Right lung (tissue), 5 donors: ENCODE data around the gene DAPK1. TPM values are rescaled to one million over a fixed set of nuclear protein-coding genes. Genes with fewer than 3 reads are reported as not detected.

ENCODE experiments used
- DNase-seq, 2 donors: peaks; one replicate each; pipeline ENCODE4 v3.0.0-alpha.2; 2013
- polyA plus RNA-seq, 5 donors: library from polyadenylated mRNA; unstranded; fragments of 120-200 nt; gene quantifications; one replicate each; pipeline versions ENCODE4 v1.2.1 to v1.2.3, GENCODE V29; 2013; ENCODE audit warnings: inconsistent platforms in 1 of 5, low replicate concordance in 1 of 5; ENCODE audit not compliant: insufficient read length in 5 of 5, insufficient read depth in 1 of 5

DAPK1 gene
- polyA plus RNA-seq, 5 donors: 173 to 232 (median 217) TPM

DNA sequence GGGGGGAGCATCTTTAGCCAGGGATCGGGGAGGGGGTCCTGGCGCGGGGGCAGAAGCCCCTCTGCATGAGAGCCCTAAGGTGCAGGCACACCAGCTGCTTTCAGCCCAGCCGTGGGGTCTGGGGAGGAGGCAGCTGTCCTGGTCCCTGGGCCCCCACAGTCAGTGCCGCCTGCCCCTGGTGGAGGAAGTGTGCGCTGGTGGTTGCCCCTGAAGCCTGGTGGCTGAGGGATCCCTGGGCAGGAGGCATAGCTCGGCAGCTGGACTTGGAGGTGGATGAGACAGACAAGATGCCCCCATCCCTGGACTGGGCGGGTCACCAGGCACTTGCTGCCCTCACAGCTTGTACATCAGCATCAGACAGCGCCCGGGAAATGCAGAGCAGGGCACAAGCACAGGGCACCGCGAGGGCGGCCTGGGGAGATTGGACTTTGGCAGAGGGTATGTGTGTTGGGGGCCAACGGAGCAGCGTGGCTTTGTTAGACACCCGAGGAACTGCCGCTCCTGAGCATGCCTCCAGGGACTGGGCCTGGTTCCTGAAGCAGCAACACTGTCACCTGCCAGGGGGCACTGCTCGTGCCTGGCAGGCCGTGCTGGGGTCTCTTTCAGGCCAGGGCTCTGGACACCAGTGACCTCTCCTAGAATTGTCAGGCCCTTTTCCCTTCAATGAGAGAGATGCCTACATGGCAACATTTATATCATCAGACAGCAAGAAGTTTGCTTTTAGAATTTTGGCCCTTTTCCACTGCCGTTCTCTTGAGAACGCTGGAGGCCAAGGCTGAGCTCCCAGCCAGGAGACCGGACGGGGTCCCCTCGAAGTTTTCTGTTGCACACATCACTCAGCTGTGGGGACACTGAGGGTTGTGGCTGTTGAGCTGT, 186.3 kb downstream of the DAPK1 start:
- DNase-seq: no peak

DNA sequence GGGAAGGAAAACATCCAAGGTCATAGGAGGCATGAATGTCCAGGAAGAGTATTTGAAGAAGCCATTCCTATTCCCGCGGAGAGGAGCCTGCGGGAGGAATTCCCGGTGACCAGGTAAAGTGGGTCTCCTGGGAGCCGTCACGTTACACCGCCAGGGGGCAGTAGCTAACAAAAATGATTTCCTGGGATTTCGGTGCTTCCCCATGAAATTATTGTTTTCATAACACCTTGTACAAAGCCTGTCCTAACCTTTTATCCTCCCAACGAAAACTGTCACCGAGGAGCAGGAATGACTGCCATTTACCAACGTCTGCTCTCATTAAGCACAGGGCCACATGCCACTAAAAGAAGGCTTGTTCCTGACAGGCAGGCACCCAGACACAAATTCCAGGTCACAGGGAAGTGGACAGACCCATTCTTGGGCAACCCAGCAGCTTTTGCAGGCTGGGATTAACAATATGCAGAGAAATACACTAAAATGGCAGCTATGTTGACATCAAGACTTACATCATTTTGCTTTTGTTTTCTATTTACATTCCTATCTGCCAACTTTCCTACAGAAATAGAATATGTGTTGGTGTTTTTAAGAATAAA, 187.1 kb downstream of the DAPK1 start:
- peak; percentile 20 to 24 for DNase-seq

DNA sequence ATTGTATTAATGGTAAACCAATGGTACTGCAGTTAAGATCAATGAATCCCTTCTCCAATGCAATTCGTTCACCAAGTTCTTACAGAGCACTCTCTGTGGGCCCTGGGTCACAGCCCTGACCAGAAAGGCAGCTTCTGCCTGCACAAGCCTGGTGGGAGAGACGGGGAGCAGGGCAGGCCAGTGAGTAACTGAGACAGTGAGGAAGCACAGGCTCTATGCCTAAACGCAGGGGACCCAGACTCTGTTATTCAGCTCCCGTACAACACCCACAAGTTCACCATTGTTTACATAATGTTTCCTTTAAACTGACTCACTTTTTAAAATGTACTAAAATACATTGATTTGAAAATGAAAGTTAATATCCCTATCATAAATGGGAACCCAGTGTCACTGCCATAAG, 187.8 kb downstream of the DAPK1 start:
- no peak for DNase-seq

DNA sequence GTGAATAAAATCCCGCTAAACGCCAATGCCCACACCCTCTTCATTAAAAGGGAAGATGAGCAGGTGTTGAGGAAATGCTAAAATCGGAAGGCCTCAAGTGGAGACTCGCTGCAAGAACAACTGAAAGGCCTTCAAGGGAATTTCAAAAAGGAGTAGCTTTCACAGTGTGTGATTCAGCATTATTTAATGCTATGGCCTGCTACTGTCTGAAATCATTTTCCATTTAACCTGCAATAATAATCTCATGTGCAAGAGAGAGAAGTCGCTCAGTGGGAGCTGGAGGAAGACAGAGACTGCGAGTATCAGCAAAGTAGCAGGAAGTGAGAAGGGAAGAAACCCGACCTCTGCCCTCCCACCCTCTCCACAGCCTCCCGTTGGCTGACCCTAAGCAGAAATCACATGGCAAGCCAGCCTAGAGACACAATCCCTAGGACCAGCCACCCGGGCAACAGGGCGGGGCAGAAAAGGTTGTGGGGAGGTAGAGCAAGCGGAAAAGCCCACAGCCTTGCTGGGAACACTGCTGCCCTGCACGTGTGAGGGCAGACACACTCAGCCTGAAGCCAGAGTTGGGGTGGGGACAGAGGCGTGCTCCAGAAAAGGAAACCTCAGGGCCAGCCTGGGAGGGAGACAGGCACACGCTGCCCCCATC, 188.3 kb downstream of the DAPK1 start:
- DNase-seq: no peak

DNA sequence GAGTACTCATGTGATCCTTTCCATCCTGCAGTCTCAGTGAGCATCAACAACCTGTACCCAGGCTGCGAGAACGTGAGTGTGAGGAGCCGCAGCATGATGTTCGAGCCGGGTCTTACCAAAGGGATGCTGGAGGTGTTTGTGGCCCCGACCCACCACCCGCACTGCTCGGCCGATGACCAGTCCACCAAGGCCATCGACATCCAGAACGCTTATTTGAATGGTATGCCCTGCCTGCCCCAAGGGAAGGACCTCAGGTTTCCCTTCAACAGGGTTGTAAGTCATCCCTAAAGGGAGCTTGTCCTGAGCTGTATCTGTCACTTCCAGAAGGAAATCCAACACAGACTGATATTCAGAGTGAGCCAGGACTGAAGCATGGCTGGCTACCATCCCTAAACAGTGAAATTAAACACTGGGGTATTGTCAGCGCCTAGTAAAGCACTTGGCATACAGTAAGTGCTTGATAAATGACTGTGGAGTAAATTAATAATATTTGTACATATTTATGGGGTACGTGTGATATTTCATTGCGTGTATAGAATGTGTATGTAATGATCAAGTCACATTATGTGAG, 188.9 kb downstream of the DAPK1 start:
- DNase-seq: no peak

DNA sequence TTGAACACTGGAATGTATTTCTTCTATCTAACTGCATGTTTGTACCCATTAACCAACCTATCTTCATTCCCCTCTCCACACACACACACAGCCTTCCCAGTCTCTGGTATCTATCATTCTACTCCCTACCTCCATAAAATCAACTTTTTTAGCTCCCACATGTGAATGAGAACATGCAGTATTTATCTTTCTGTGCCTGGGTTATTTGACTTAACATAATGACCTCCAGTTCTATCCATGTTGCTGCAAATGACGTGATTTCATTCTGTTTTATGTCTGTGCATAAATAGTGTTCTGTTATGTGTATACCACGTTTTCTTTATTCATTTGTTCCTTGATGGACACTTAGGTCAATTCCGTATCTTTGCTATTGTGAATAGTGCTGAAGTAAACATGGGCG, 189.5 kb downstream of the DAPK1 start:
- no peak for DNase-seq

DNA sequence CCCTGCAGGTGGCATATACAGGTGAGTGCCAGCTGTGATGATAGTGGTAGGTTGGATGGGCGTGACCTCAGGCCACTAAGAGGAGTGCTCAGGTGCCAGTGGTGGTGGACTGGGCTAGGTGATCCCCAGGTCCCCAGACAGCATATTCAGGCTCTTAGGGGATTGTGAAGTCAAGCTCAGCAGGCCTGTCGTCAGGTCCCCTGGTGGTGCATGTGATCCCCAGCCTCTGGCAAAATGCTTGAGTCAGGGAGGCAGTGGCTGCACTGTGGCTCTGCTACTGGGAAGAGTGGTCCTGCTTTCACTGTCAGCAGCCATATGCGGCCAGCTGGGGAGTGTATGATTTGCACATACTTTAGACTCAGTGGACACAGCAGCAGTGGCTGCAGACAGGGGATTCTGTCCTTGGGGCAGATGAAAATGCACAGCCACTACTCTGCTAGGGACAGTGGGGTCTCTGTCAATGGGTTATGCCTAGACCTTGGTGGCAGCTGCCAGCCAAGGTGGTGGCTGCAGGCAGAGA, 196.6 kb downstream of the DAPK1 start:
- no peak for DNase-seq

DNA sequence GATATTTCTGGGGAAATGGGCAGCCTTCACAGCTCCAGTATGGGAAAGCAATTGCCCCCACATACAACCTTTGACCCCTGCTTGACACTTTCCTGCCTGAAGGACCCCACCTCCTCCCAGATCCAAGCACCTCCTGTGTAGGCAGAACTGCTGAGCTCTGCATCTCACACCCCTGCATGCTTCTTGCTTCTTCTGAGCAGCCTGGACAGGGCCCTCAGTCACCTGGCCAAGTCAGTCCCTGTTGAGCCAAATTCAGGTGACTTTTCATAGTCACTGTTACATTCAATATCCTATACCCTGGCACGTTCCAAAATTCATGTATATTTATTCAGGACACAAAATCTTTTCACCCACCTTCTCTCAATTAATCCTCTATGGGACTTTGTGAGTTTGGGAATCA, 197.9 kb downstream of the DAPK1 start:
- no peak for DNase-seq

DNA sequence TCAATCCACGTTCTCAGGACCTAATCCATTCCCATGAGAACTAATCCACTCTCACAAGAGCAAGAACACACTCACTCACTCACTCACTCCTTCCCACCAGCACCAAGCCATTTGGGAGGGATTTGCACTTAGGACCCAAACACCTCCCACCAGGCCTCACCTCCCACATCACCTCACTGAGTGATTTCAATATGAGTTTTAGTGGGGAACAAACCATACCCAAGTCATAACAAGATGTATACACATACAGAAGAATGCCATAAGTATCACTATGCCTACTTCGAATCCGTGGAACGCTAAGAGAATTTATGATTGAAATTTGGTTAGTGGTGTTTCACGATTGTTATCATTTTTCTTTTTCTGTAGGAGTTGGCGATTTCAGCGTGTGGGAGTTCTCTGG, 199.0 kb downstream of the DAPK1 start:
- no peak for DNase-seq

DNA sequence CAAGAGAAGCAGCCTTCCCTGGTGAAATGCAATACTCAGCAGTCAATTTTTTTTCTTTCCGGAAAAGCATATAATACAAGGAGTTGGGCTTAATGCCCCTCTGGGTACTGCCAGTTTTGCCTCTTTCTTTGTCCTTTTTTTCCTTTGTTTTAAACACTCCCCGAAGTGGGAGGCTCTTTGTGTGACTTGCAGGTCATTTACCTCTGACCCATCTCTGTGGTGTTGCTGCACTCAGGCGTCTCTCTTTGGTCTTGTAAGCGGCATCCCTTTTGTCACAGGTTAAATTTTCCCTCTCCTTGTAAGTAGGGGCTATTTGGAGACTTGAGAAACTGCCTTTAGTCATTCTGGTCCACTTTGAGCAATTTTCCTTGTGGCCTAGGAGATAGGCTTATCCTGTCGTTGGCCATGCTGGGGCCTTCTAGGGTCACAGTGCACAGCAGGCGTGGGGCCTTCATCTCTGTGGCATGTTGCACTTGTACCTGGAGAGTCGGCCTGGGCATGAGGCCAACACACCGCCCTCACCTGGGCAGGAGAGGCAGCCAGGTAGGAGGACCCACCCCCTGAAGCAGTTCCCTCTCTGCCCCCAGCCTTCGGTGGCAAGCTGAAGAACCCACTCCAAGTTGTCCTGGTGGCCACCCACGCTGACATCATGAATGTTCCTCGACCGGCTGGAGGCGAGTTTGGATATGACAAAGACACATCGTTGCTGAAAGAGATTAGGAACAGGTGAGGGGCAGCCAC, 200.6 kb downstream of the DAPK1 start:
- peak in 1 of 2 donors; percentile 32 for DNase-seq

DNA sequence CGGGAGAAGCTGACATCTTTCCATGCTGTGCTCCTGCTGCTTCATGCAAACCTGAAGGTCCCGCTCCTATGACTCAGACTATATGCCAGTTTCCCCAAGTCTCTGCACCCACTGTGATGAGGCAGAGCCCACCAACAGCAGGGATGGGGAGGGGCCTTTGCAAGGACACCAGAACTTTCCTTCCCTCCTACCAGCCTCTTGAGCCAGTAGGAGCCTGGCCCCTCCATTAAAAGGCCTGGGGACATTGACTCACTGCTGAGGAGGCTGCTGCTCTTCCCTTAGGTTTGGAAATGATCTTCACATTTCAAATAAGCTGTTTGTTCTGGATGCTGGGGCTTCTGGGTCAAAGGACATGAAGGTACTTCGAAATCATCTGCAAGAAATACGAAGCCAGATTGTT, 202.2 kb downstream of the DAPK1 start:
- no peak for DNase-seq

DNA sequence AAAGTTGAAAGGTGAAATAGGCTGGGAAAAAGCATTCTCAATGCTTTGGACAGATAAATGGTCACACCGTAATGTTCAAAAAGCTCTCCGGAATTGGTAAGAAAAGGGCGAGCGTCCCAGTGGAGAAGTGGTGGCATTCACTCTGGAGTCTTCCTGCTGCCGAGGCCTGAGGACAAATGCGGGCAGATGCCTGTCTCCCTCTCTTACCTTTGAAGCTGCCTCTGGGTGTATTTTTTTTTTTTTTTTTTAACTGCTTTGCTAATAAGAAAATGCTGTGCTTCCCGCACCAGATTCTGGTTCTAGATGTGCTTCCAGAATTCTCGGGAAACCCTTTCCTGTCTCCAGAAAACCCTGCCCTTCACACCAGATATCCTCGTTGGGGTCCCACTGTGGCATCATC, 203.8 kb downstream of the DAPK1 start:
- DNase-seq: no peak

DNA sequence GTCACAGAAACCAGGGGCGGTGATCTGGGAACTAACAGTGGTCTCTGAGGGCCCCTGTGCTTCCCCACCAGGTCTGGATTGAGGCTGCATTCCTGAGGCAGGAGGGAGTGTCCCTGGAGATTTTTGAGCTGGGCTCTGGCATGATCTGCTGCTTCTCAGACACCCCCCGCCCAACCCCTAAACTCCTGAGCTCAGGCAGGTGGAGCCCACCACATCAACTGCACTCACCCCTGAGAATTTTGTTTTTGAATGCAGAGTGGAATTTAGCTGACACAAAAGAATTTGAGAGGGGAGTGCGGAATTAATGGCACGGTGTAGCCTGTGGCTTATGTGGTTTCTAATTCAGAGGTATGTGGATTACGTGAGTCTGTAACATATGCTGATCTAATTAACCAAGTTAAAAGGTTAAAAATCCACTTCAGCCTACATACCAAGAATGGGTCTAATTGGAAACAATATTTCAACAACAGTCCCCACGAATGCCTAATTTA, 204.3 kb downstream of the DAPK1 start:
- no peak for DNase-seq

DNA sequence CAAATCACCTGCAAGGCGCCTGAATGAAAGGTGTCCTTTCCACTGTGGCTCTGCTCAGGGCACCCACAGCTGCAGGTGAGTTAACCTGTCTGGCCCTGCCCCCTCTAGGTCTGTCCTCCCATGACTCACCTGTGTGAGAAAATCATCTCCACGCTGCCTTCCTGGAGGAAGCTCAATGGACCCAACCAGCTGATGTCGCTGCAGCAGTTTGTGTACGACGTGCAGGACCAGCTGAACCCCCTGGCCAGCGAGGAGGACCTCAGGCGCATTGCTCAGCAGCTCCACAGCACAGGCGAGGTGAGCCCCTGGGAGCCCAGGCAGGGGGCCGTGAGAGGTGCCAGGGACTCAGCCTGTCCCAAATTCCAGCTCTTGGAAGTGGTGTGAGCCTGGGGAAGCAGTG, 205.3 kb downstream of the DAPK1 start:
- no peak for DNase-seq

DNA sequence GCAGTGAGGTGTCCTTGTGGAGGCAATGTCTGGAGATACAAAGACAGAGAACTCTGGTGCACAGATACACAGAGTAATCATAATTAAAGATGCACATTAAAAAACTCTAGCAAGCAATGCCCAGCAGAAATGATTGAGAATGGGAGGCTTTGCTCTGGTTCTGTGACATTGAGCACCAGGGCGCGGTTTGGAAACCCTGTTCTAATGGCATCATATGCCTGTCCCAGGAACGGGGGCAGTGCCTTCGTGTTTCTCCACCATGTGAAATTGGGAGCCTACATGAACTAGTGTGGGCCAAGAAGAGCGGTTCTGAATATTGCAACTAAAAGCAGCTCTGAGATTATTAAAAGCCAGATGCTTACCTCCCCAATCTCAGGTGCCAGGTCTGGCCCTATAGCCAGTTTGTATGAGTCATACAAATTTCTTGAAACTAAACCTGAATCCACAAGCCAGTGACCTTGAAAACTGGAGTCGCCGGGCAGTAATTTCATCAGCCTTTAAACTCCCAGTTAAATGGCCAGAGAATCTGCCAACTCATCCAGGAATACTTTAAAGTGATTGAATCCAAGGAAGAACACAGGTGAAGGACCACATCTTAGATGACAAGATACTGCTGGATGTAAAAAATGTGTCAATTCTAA, 206.1 kb downstream of the DAPK1 start:
- no peak for DNase-seq

DNA sequence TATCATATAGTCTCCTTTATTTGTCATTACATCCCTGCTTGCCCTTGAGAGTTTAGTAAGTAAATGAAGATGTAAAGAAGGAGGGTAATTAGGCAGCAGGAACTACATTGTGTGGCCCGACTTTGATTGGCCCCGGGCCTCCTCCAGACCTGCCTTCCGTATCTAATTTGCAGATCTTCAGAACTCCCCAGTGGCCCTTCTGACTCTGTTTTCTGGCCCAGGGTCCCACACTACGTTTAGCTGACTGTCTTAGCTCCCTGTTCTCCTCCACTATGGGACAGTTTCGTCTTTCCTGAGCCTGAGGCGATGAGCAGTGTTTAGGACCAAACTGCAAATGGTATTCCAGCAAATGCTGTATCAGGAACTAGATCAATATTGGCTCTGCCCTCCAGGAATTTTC, 206.7 kb downstream of the DAPK1 start:
- DNase-seq: no peak

DNA sequence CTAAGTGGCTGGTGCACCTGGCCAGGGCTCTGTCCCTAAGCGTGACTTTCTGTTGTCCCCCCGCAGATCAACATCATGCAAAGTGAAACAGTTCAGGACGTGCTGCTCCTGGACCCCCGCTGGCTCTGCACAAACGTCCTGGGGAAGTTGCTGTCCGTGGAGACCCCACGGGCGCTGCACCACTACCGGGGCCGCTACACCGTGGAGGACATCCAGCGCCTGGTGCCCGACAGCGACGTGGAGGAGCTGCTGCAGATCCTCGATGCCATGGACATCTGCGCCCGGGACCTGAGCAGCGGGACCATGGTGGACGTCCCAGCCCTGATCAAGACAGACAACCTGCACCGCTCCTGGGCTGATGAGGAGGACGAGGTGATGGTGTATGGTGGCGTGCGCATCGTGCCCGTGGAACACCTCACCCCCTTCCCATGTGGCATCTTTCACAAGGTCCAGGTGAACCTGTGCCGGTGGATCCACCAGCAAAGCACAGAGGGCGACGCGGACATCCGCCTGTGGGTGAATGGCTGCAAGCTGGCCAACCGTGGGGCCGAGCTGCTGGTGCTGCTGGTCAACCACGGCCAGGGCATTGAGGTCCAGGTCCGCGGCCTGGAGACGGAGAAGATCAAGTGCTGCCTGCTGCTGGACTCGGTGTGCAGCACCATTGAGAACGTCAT, 208.5 kb downstream of the DAPK1 start:
- DNase-seq: no peak

DNA sequence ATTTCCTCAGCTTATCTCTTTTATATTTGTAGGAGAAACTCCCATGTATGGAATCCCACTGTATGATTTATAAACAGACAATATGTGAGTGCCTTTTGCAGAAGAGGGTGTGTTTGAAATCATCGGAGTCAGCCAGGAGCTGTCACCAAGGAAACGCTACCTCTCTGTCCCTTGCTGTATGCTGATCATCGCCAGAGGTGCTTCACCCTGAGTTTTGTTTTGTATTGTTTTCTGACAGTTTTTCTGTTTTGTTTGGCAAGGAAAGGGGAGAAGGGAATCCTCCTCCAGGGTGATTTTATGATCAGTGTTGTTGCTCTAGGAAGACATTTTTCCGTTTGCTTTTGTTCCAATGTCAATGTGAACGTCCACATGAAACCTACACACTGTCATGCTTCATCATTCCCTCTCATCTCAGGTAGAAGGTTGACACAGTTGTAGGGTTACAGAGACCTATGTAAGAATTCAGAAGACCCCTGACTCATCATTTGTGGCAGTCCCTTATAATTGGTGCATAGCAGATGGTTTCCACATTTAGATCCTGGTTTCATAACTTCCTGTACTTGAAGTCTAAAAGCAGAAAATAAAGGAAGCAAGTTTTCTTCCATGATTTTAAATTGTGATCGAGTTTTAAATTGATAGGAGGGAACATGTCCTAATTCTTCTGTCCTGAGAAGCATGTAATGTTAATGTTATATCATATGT, 210.3 kb downstream of the DAPK1 start:
- no peak for DNase-seq

DNA sequence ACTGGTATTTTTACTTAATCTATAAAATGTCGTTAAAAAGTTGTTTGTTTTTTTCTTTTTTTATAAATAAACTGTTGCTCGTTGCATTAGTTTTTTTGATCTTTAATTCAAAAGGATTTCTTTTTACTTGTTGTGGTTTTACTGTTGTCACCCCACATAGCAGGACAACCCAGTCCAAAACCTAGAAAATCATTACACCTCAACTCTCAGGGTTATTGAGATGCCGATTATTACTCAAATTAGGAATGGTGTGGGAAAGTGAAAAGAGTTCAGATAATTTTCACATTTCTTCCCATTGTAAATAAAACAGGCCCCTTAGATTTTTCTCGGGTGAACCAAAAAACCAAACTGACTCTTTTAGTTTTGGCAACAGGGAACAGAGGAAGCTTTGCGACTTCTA, 210.9 kb downstream of the DAPK1 start:
- DNase-seq: no peak
